ENCODE data around the gene PITPNM3. TPM values are rescaled to one million over a fixed set of nuclear protein-coding genes. Genes with fewer than 3 reads are reported as not detected.

Gene PITPNM3
- total RNA-seq, 1 donor from 2014 or later, result 0.72 TPM

- H3K9me3 Mint-ChIP-seq (ENCODE audit: unreplicated experiment), result no peaks in the 10 kb centered on the region
- DNase-seq (ENCODE audit: low spot score), result no peak
- H3K4me3 Mint-ChIP-seq (ENCODE audit: unreplicated experiment), result no peak overlapping the region
- H3K36me3 Mint-ChIP-seq (ENCODE audit: low read depth, unreplicated experiment), result no peaks in the 10 kb centered on the region
- H3K27ac Mint-ChIP-seq (ENCODE audit: unreplicated experiment), result no peak overlapping the region
- H3K4me1 Mint-ChIP-seq (ENCODE audit: unreplicated experiment), result peaks cover 16% of the 10 kb centered on the region
- no peaks in the 10 kb centered on the region for H3K27me3 Mint-ChIP-seq (ENCODE audit: unreplicated experiment)
- TF ChIP-seq CTCF (IDR thresholded peaks at IDR 0.05; ENCODE audit: unreplicated experiment), result no peak
Observed at GRCh38 chr17:6512552-6512951, 43.8 kb downstream of the PITPNM3 start.

GRCh38 chr17:6510321-6510977 is 45.9 kb downstream of the PITPNM3 start:
- Mint-ChIP-seq H3K9me3 (ENCODE audit: unreplicated experiment) (no peaks in the 10 kb centered on the region), H3K4me3 (ENCODE audit: unreplicated experiment) (no peak overlapping the region), H3K4me1 (ENCODE audit: unreplicated experiment) (peaks cover 25% of the 10 kb centered on the region), H3K27ac (ENCODE audit: unreplicated experiment) (no peak overlapping the region), H3K27me3 (ENCODE audit: unreplicated experiment) (no peaks in the 10 kb centered on the region), H3K36me3 (ENCODE audit: low read depth, unreplicated experiment) (no peaks in the 10 kb centered on the region)
- no peak for TF ChIP-seq CTCF (IDR thresholded peaks at IDR 0.05; ENCODE audit: unreplicated experiment)
- DNase-seq (ENCODE audit: low spot score), result no peak

- no peak for DNase-seq (ENCODE audit: low spot score)
- H3K36me3 Mint-ChIP-seq (ENCODE audit: low read depth, unreplicated experiment), result no peaks in the 10 kb centered on the region
- no peaks in the 10 kb centered on the region for H3K9me3 Mint-ChIP-seq (ENCODE audit: unreplicated experiment)
- no peak for TF ChIP-seq CTCF (IDR thresholded peaks at IDR 0.05; ENCODE audit: unreplicated experiment)
- no peaks in the 10 kb centered on the region for H3K27me3 Mint-ChIP-seq (ENCODE audit: unreplicated experiment)
- H3K4me3 Mint-ChIP-seq (ENCODE audit: unreplicated experiment), result no peak overlapping the region
- peaks cover 28% of the 10 kb centered on the region for H3K4me1 Mint-ChIP-seq (ENCODE audit: unreplicated experiment)
- H3K27ac Mint-ChIP-seq (ENCODE audit: unreplicated experiment), result no peak overlapping the region
Observed at GRCh38 chr17:6509921-6510320, 46.4 kb downstream of the PITPNM3 start.

- peaks cover under 1% of the 10 kb centered on the region for H3K9me3 Mint-ChIP-seq (ENCODE audit: unreplicated experiment)
- H3K36me3 Mint-ChIP-seq (ENCODE audit: low read depth, unreplicated experiment), result peaks cover under 1% of the 10 kb centered on the region
- H3K27me3 Mint-ChIP-seq (ENCODE audit: unreplicated experiment), result no peaks in the 10 kb centered on the region
- peaks cover 28% of the 10 kb centered on the region for H3K4me1 Mint-ChIP-seq (ENCODE audit: unreplicated experiment)
- H3K4me3 Mint-ChIP-seq (ENCODE audit: unreplicated experiment), result no peak overlapping the region
- no peak for TF ChIP-seq CTCF (IDR thresholded peaks at IDR 0.05; ENCODE audit: unreplicated experiment)
- DNase-seq (ENCODE audit: low spot score), result no peak
- H3K27ac Mint-ChIP-seq (ENCODE audit: unreplicated experiment), result no peak overlapping the region
Observed at GRCh38 chr17:6509031-6509771, 47.2 kb downstream of the PITPNM3 start.

GRCh38 chr17:6508519-6509030 is 47.8 kb downstream of the PITPNM3 start:
- Mint-ChIP-seq H3K9me3 (ENCODE audit: unreplicated experiment) (peaks cover 5% of the 10 kb centered on the region), H3K27me3 (ENCODE audit: unreplicated experiment) (peaks cover 2% of the 10 kb centered on the region), H3K27ac (ENCODE audit: unreplicated experiment) (no peak overlapping the region), H3K4me1 (ENCODE audit: unreplicated experiment) (peaks cover 28% of the 10 kb centered on the region), H3K36me3 (ENCODE audit: low read depth, unreplicated experiment) (peaks cover 7% of the 10 kb centered on the region), H3K4me3 (ENCODE audit: unreplicated experiment) (no peak overlapping the region)
- no peak for TF ChIP-seq CTCF (IDR thresholded peaks at IDR 0.05; ENCODE audit: unreplicated experiment)
- no peak for DNase-seq (ENCODE audit: low spot score)

Data from endothelial cell (in vitro differentiated cells).